Right renal cortex interstitium (tissue), 3 donors: ENCODE results near the gene HS3ST2. TPM values are rescaled to one million over a fixed set of nuclear protein-coding genes. Genes with fewer than 3 reads are reported as not detected.
A peak's percentile ranks its signal among the peaks of the same experiment; 100 is the strongest.
"Not testable (repeated sequence)": the region's sequence is repeated elsewhere in the genome, so short reads cannot be mapped to it uniquely, and the experiment has no call there.

Source experiments
- DNase-seq, 3 donors: peaks; one replicate each; pipeline ENCODE4 v3.0.0-alpha.2; 2013; ENCODE audit warnings: low read depth in 3 of 3, low spot score in 2 of 3
- polyA plus RNA-seq, 3 donors: library from polyadenylated mRNA; unstranded; fragments of 120-200 nt; gene quantifications; one replicate each; pipeline ENCODE4 v1.2.1, GENCODE V29; 2013; ENCODE audit not compliant: insufficient read length in 3 of 3

HS3ST2 gene
- polyA plus RNA-seq, 3 donors, result 0.06 to 0.22 (median 0.20) TPM

DNA sequence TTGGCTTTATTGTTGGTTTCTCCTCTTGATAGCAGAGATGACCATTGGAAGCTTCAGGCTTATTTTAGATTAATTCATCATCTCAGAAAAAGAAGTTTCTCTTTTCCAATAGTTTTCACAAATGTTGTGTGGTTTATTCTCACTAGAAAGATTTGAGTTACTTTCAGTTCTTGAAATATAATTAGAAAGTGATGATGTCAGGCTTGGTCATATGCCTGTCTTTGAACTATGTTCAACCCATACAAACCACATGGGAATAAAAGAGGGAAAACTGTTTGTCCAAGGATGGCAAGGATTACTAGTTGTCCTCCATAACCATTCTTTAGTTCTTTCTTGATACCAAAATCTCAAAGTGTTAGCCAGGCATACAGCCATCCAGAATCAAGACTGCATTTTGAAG, 3.7 kb upstream of the HS3ST2 start:
- DNase-seq, result no peak

- DNase-seq, result peak; percentile 48 to 65 (median 64)
These were observed 577 bp upstream of the HS3ST2 start for GRCh38 chr16:22813223-22813947.

GRCh38 chr16:22814711-22815105, 746 bp downstream of the HS3ST2 start:
- DNase-seq, result no peak

GRCh38 chr16:22815863-22816262, 1.9 kb downstream of the HS3ST2 start:
- no peak for DNase-seq

GRCh38 chr16:22816475-22816874, 2.5 kb downstream of the HS3ST2 start:
- no peak for DNase-seq

DNA sequence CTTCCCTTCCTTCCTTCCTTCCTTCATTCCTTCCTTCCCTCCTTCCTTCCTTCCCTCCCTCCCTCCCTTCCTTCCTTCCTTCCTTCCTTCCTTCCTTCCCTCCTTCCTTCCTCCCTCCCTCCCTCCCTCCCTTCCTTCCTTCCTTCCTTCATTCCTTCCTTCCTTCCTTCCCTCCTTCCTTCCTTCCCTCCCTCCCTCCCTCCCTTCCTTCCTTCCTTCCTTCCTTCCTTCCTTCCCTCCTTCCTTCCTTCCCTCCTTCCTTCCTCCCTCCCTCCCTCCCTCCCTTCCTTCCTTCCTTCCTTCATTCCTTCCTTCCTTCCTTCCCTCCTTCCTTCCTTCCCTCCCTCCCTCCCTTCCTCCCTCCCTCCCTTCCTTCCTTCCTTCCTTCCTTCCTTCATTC, 4.8 kb downstream of the HS3ST2 start:
- DNase-seq, result not testable (repeated sequence)

- DNase-seq, result no peak
These were observed 24.7 kb downstream of the HS3ST2 start for GRCh38 chr16:22838681-22839080.

- not testable (repeated sequence) for DNase-seq
These were observed 28.1 kb downstream of the HS3ST2 start for GRCh38 chr16:22842031-22842430.

DNA sequence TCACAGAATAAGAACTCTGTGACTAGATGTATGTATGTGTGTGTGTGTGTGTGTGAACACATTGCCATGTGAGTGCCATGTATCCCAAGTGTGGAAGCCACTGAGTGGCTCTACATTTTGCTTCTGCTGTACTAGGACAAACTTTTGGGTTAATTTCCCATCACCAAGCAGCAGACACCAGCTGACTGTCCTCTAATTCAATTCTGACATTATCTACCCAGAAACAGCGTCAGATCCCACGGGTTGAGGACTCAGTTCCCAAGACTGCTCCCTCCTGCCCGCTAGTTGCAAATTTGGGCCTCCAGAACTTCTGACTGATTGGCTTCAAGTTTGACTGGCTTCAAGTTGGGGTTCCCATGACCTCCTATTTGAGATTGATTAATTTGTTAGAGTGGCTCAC, 29.2 kb downstream of the HS3ST2 start:
- DNase-seq, result no peak

- no peak for DNase-seq
These were observed 29.9 kb downstream of the HS3ST2 start for GRCh38 chr16:22843856-22844255.

- no peak for DNase-seq
These were observed 30.5 kb downstream of the HS3ST2 start for GRCh38 chr16:22844416-22844815.

DNA sequence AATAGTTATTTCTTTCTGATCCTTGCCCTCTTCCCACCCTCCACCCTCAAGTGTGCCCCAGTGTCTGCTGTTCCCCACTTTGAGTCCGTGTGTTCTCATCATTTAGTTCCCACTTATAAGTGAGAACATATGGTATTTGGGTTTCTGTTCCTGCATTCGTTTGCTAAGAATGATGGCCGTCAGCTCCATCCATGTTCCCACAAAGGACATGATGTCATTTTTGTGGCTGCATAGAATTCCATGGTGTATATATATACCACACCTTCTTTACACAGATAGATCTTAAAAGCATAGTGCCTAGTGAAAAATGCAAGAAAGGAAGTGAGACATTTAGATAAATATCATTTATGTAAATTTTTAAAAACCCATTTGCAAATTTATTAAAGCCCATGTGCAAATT, 33.1 kb downstream of the HS3ST2 start:
- DNase-seq, result no peak

- DNase-seq, result no peak
These were observed 33.7 kb downstream of the HS3ST2 start for GRCh38 chr16:22847690-22848089.

GRCh38 chr16:22848451-22848850, 34.5 kb downstream of the HS3ST2 start:
- DNase-seq, result no peak

GRCh38 chr16:22849517-22849916, 35.6 kb downstream of the HS3ST2 start:
- no peak for DNase-seq

DNA sequence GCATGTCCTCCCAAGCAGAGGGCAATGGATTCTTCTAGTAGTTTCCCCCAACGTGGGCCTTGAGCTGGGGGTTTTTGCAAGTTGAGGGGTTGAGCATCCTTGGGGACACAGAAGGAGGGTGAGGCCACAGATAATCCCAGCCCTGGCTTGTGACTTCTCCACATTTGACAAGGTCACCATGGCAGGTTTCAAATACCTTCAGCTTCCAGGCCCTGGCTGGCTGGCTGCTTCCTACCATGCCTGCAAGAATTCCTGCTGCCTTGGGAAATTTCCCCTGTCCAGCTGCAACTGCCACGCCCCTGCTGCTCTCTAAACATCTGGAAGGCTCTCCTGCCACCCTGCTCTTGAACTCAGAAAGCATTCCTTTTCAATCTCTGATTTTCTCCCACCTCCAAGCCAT, 41.3 kb downstream of the HS3ST2 start:
- no peak for DNase-seq

- no peak for DNase-seq
These were observed 43.5 kb downstream of the HS3ST2 start for GRCh38 chr16:22857296-22858025.

DNA sequence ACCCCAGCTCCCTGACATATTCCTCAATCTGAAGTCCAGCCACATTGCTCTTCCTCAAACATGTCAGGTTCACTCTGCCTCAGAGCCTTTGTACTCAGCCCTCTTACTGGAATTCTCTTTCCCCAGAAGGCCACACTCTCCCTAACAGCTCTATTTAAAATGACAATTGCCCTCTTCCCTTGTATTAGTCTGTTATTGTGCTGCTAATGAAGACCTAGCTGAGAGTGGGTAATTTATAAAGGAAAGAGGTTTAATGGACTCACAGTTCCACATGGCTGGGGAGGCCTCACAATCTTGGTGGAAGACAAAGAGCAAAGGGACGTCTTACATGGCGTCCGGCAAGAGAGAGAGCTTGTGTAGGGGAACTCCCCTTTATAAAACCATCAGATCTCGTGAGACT, 46.0 kb downstream of the HS3ST2 start:
- no peak for DNase-seq

GRCh38 chr16:22861580-22861979, 47.6 kb downstream of the HS3ST2 start:
- no peak for DNase-seq

- DNase-seq, result no peak
These were observed 48.1 kb downstream of the HS3ST2 start for GRCh38 chr16:22862046-22862445.

DNA sequence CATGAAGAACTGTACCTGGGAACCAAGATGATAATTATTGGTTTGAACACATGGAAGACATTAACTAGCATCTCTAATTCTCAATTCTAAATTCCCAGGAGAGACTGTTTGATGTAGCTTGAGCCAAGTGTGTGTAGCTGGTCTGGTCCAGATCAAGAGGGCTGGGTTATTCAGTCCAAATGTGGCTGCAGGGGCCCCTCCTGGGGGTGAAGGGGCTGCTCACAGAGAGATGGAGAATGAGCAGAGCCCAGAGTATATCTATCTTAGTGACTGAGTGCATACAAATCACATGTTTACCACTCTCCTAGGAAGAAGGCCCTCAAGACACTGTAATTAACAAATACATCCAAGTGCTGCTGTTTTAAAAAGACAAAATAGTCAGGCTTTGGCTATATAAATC, 50.4 kb downstream of the HS3ST2 start:
- DNase-seq, result no peak

DNA sequence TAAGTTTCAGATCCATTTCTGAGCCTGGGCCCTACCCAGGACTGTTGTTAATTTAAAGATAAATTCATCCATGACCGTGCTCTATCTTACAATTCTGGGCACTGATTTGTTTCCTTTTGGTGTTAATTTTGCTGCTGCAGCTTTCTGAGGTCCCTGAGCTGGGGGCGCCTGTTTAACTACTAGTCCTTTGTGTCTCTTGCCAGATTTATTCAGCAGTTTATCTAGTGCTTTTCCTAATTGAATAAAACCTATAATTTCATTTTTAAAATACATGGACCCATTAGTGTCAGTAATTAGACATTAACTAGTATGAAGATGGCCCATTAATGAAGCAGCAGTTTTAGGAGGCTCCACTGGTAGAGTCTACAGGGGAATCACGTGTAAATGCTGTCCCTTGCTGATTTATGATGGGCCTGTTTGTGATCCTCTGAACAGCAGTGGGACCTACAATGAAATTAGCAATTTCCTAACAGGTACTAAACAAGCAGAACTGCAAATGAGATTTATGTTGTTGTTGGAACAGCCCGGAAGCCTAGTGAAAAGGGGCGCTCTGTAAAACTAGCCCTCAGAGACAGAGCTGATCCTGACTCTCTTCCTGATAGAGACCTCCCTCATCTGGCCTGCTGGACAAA, 54.7 kb downstream of the HS3ST2 start:
- no peak for DNase-seq
